Fibroblast of lung (primary cell): ENCODE results near the gene VTI1A.

Experiments used
- CTCF ChIP-seq, 2 donors: IDR thresholded peaks in 1 of 2; conservative IDR thresholded peaks in 1 of 2; 1 replicate in 1 of 2; 2 replicates in 1 of 2; pipeline ENCODE4 v1.5.1; 2011 to 2012; ENCODE audit warnings: low read length in 2 of 2, control low read depth in 1 of 2, inconsistent platforms in 1 of 2, low read depth in 1 of 2, mild to moderate bottlenecking in 1 of 2
- EZH2 ChIP-seq: IDR thresholded peaks from 2 replicates; pipeline ENCODE4 v1.5.1; 2012; ENCODE audit warnings: low read length, control low read depth, mild to moderate bottlenecking; ENCODE audit errors: missing control alignments

GRCh38 chr10:112701878-112702255 is 254.9 kb downstream of the VTI1A start:
- TF ChIP-seq CTCF (conservative IDR thresholded peaks at IDR 0.05 in 1 of 2, IDR thresholded peaks at IDR 0.05 in 1 of 2; ENCODE audit: low read depth in 1 of 2, low read length in 2 of 2), result no peak
- TF ChIP-seq EZH2, result no peak
